ENCODE measurements around the gene SDF4.

The SDF4 gene, protein sequence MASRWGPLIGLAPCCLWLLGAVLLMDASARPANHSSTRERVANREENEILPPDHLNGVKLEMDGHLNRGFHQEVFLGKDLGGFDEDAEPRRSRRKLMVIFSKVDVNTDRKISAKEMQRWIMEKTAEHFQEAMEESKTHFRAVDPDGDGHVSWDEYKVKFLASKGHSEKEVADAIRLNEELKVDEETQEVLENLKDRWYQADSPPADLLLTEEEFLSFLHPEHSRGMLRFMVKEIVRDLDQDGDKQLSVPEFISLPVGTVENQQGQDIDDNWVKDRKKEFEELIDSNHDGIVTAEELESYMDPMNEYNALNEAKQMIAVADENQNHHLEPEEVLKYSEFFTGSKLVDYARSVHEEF

DNA sequence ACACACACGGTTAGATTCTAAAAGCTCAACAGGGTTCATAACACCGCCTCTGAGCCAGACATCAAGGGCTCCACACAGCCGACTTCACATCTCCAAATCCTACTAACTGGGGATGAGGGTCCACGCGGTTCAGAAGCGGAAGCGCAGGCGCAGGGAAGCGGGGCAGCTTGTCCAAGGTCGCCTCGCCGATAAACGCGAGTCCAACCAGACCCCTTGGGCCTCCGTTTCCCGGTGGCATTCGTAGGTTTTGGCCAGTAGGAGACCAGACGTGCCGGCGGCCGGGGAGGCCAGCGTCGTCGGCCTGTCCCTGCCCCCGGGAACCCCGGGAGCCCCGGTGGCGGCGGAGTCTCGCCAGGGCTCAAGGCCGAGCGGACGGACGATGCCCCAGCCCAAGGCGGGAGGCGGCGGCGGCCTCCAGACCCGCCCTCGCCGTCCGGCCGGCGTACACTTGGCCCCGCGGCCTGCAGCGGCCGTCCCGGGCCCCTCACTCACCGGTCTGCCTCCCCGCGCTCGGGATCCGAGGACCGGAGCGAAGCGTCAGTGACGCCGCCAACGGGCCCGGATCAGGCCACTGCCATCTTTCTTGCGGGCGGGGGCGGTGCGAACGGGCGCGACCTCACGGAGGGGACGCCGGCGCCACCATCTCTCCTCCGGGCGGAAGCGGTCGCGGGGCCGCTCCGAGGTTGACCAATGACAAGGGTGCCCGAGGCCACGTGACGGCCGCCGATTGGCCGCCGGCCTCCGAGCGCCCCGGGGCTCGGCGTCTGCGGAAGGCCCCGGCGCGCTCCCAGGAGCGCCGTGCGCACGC lies at the start of gene SDF4:
SDF4 (minus strand) TSS at position 602 of the 808 bp plus-strand sequence. CDS start 3,229 bp downstream, outside the sequence.
- in situ Hi-C loops (cut with MboI; ENCODE audit: low sequenced_read_pairs) = no loop called here

DNA sequence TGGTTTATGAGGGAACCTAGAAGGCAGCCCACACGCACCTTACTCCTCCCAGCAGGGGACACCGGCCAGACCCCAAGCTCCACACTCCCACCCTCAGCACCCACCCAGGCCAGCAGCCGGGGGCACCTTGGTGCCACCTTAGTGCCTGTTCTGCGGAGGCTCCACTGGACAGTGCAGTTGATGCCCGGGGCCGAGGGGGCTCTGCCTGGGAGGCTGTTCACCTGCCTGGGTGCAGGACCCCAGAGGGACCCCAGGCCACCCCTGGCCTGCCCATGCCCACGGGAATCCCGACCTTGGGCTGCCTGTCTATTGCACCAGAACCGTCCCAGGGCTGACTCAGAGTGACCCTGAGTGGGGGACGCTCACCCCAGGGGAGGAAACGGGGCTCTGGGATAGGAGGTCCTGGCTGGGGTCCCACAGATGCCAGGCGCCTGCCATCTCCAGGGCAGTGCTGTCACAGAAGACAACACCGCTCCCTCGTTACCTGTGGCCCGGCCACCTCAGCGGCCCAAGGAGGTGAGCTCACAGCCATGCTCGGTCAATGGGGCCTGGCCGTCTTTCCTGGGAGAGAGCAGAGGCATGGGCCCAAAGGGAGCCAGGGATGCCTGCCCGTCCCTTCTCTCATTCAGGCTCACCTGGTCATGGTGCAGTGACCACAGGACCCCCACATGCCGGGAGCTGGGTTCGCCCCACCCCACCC lies 49.1 kb upstream of the SDF4 start:
- in situ Hi-C loops (cut with MboI; ENCODE audit: low sequenced_read_pairs) = no loop called here

DNA sequence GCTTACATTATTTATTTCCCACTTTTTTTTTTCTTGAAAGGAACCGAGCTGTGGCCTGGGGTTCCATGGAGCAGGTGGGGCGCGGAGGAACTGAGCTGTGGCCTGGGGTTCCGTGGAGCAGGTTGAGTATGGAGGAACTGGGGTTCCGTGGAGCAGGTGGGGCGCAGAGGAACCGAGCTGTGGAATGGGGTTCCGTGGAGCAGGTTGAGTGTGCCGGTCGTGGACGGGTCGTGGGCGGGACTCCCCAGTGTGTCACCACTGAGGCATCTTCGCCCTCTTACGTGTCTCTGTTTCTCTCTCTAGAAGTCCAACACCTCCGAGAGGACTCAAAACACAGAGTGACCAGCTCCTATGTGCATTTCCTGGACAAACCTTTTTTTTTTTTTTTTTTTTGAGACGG lies 47.2 kb upstream of the SDF4 start:
- in situ Hi-C loops (cut with MboI; ENCODE audit: low sequenced_read_pairs) = no loop called here

DNA sequence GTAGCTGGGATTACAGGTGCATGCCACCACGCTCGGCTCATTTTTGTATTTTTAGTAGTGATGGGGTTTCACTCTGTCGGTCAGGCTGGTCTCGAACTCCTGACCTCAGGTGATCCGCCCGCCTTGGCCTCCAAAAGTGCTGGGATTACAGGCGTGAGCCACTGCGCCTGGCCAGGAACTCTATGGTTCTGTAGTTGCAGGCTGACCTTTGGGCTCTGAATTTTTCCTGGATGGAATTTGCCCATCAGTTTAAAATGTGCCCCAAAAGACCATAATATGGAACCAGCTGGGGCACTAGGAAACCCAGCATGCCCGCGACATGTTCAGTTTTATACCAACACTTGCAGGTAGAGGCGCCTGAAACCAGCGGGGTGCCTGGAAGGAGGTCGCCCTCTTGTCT lies 46.8 kb upstream of the SDF4 start:
- in situ Hi-C loops (cut with MboI; ENCODE audit: low sequenced_read_pairs) = no loop called here

DNA sequence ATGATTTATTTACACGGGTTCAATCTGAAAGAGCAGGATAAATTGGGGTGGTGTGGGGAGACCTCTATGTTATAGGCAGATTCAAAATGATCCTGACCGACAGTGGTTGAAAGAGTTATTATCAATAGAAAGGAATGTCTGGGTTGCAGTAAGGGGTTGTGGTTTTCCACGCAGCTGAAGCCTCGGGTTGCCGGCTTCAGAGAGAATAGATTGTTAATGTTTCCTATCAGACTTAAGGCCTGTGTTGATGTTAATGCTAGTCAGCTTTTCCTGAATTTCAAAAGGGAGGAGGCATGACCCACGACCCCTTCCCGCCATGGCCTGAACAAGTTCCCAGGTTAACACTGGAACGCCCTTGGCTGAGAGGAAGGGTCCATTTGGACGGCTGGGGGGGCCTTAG lies 44.0 kb upstream of the SDF4 start:
- in situ Hi-C loops (cut with MboI; ENCODE audit: low sequenced_read_pairs) = no loop called here

DNA sequence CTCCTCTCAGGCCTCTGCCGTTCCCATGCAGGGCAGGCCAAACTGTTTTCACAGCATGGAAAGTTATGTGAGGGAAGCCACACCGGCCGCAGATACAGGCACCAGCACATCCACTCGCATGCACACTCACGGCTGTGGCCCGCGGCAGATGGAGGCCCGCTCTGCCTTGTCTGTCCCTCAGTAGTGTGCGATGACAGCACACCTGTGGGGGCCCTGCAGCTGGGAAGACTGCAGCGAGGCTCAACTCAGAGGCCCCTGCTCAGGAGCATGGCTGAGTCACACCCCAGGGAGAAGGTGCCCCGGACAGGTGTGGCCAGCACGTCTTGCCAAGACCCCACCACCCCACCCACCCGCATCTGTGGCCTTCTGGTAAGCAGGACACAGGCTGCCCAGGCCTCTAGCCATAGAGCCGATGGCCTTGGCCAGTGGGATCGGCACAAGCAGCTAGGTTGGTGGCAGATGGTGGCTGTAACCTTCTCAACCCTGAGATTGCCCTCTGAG lies 43.2 kb upstream of the SDF4 start:
- in situ Hi-C loops (cut with MboI; ENCODE audit: low sequenced_read_pairs) = no loop called here

DNA sequence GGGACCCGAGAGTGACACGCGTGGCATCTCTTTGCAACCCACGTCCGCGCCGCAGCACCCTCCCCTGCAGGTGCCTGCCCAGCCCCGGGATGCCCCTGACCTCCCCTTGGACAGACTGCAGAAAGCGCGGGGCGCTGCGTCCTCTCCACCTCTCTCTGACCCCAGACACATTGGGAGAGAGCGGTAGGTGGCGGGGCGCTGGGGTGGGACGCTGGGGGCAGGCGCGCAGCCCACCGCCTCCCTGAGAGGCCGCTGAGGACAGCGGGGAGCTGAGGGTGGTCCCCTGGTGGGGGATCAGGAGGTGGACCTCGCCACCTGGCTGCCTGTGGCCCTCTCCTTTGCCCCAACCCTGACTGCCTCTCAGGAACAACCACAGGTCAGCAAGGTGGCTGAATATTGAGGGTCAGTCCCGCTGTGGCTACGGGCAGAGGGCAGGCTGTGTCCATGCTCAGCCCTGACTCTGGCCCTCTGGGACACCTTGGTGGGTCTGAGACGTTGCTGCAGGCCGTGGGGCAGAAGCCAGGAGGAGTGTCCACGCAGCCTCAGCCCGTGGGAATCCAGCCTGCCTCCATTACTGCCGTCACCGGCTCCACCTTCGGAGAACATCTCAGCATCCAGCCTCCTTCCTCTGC lies 42.6 kb upstream of the SDF4 start:
- in situ Hi-C loops (cut with MboI; ENCODE audit: low sequenced_read_pairs) = no loop called here

DNA sequence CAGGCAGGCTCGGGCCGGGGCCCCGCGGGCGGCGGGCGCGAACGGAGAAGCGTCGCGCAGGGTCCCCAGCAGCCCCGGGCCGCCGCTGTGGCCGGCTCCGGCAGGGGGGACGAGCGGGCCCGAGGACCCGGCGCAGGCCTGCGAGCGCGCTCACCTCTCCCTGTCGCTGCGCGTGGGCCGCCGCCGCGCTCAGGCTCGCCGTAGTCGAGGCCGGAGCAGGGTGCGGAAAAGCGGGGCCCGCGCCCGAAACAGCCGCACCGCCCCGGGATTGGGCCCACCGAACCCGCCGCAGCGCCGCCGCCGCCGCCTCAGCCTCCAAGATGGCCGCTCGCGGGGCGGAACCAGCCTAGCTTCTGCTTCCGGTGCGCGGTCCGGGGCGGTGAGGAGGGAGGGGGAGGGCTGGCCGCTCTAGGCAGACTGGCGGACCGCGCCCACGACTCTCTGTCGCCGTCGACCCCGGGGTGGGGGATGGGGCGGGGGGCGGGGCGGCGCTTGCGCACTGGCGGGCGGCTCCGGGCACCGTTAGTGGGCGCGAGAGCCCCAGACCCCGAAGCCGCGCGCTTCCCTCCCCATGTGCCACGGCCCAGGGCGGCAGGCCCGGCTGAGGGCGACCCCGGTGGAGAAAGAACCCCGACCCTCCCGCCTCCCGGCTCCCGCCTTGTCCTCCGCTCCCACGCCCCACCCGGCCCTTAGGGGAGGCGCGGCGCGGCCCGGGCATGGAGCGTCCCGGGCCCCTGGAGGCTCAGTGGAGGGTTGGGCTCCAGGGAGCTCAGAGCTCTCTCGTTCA lies 41.9 kb upstream of the SDF4 start, which contains the start of gene UBE2J2:
UBE2J2 (minus strand) TSS at position 343 of the 787 bp plus-strand sequence. CDS start 5,862 bp downstream, outside the sequence.
- in situ Hi-C loops (cut with MboI; ENCODE audit: low sequenced_read_pairs) = no loop called here

DNA sequence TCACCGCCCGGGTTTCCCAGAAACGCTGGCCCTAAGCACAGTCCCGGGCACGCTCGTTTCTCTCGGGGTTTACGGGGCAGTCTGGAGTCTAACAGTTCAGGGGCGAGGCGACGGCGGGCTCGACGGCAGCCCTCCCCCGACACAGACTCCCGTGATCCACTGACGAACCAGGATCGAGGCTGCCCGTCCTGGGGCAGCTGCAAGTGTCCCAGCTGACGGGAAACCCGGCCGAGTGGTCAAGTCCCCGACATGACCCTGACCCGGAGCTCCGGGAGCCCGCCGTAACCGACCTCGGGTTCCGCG lies 41.4 kb upstream of the SDF4 start:
- in situ Hi-C loops (cut with MboI; ENCODE audit: low sequenced_read_pairs) = no loop called here

DNA sequence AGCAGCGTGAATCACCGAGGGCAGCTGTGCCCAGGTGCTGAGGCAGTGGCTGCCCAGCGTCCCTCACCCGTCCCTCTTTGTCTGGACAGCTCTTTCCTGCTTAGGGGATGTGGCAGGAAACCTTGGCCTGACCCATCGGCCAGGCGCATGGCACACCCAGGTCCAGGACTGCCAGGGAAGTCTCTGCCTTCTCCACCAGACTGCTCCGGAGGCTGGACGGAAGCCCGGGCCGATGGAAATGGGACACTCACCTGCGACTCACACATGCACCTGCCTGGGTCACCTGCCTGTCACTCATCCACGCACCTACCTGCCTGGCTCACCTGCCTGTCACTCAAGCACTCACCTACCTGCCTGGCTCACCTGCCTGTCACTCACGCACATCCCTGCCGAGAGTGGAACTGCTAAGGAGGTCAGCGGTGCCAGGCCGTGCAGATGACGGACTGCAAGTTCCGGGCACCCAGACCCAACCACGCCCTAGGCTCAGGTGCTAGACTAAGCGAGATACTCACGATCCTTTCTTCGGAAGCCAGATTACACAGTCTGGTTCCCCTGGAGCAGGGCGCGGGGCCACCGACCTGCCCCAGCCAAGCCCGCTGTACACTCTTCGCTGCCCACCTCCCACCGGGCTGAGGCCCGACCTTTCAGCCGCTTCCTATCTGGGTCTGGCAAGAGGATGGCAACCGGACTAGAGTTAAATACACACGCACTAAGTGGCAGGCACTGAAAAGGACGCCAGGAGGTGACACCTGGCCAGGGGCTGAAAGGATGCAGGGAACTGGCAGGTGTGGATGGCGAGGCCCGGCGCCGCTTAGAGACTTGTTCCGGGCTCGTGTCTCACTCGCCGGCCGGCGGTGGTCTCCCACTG lies 40.8 kb upstream of the SDF4 start:
- in situ Hi-C loops (cut with MboI; ENCODE audit: low sequenced_read_pairs) = no loop called here

DNA sequence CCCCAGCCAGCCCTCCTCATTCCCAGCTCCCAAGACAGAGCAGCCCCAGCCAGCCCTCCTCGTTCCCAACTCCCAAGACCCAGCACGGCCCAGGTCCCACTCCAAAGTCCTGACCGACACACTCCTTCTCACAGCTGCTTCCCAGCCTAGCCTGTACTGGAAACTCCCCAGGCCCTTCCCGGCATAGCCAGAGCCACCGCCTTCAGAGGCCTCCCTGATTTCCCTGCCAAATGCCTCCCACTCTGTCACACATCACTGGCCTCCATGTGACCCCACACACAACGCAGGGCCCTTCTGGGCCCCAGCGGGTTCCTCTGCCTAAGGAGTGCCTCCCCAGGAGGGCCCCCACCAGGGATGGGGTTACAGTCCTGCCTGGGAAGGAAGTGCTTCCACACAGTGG lies 39.0 kb upstream of the SDF4 start:
- in situ Hi-C loops (cut with MboI; ENCODE audit: low sequenced_read_pairs) = no loop called here

DNA sequence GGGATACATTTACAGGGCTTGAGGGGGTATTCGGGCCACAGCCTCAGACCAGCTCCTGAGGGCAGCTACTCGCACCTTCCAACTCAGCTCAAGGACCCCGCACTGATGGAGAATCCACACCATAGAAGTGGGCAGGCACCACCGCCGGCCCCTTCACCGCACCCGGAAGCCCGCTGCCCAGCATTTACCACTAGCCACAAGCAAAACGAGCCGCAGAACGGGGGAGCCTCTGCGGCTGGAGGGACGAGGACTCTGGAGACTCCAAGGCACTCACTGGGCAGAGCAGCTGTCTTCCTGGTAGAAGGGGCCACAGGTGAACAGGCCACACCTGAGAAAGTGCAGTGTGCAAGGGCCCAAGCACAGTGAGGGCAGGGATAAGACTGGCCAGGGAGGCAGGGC lies 36.5 kb upstream of the SDF4 start:
- in situ Hi-C loops (cut with MboI; ENCODE audit: low sequenced_read_pairs) = no loop called here

DNA sequence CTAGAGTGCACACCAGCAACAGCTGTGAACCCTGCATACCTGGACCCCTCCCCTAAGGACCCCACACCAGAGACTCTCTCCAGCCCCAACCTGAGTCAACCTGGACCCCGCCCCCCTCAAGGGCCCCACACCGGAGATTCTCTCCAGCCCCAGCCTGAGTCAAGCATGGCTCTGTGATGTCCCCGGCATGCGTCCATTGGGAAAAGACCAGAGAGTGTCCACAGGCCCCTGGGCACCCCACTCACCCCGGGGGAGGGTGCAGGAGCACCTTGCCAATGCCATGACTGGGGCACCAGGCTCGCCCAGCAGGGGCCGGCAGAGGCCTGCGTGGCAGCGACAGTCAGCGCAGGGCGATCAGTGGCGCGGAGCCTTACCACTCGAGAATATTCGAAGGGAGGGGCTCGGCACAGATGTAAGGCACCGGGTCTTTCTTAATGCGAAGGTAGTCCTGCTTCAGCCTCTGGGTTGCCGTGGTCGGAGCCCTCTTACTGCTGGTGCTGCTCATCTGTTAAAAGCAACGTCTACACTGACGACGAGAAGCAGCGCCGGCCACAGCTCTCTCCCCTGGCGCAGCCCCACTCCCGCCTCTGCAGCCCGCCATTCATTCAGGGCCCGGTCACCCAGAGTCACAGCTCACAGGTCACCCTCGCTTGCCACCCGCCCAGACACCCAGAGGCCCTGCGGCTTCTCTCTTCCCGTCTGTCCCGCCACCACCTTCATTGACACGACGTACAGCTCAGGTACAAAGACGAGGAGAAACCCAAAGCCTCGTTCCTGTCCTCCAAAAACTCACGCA lies 35.9 kb upstream of the SDF4 start:
- in situ Hi-C loops (cut with MboI; ENCODE audit: low sequenced_read_pairs) = no loop called here

DNA sequence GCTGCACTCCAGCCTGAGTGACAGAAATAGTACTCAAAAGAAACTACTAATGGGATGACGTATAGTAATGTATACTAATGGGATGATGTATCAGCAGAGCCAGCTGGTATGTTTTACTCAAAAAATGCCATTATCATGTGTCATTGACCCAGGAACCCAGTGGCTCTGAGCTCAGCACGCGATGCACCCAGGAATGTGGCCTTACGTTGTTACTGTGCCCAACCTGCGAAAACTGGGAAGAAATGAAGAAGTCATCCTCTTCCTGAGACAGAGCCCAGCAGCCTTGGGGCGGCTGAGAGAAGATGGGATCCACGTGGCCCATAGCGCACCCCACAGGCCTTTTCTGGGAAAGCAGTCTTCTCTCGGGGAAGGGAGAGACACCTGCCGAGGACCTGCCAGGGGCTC lies 33.1 kb upstream of the SDF4 start:
- in situ Hi-C loops (cut with MboI; ENCODE audit: low sequenced_read_pairs) = no loop called here

DNA sequence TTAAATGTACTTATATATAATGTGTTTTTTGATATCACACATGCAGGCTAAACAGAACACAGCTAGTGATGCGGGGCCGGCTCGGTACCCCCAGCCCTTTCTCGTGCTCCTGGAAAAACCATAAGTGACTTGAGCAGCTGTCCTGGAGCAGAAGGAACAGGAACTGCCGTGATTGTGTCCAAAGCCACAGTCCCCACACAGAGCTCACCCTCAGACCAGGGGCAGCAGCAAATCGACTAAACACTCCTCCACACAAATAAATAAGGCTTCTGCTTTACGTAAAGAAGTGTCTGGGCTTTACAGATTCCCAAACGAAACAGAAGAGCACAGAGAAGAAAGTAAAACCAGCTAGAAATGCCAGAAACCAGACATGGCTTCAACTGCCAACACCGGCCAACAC lies 32.2 kb upstream of the SDF4 start:
- in situ Hi-C loops (cut with MboI; ENCODE audit: low sequenced_read_pairs) = no loop called here

DNA sequence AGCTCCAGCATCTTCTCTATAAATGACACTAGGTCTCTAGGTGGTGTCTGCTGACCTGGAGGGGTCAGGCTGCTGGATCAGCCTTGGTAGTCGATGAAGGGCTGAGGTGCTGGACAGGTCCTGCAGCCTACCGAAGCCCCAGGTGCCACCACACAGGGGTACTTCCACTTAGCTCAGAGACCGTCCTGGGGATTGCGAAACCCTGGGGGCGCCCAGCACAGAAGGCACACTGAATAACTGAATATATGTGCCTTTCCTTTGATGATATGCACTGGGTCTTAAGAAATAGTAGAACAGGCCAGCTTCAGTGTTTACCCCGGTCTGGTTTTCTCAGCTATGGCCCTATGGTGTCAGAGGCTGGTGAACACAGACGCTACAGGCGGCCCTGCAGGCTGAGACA lies 31.0 kb upstream of the SDF4 start:
- in situ Hi-C loops (cut with MboI; ENCODE audit: low sequenced_read_pairs) = no loop called here

DNA sequence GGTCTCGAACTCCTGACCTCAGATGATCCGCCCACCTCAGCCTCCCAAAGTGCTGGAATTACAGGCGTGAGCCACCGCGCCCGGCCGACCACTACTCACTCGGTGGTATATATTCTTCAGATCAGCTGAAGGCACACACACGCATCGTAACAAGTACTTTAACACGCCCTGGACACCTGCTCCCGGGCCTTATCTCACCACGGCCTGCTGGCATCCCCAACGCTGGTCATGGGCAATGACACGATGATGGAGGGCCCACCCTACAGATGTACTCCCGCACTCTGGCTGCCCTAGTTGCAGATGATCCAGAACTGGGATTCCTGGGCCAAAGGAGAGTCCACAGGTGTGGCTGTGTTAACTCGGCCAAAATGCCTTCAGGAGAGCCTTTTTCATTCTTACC lies 30.3 kb upstream of the SDF4 start:
- in situ Hi-C loops (cut with MboI; ENCODE audit: low sequenced_read_pairs) = no loop called here

DNA sequence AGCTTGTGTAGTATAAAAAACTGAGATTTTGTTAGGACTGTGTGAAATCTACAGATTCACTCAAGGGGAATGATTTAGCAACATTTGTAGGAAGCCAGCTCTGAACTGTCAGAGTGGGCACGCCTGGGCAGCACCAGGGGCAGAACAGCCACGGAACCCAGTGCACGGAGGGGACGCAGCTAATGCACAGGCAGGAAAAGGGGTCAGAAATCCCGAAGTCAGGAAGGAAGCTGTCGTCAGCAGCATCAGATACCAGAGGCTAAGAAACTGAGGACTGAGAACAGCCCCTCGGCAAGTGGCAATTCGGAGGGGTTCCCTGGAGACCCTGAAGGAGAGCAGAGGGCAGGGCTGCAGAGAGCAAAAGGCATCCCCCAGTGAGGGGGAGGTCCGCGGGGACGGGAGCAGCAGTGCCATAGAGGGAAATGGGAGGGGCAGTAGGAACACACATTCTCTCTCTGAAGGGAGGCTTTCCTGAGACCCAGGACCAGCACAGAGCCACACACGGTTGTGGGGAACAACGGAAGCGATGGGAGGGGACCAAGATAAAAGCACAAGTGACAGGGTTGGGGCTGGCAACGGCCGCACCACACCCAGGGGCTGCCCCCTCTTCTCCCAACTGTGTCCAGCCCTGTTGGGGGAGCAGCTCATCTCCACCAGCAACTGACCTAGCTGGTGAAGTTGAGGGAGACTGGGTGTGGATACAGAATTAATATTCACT lies 29.2 kb upstream of the SDF4 start:
- in situ Hi-C loops (cut with MboI; ENCODE audit: low sequenced_read_pairs) = no loop called here

Data from HL-60/S4 (cell line).